ENCODE data around the gene SNF8.
A peak's percentile ranks its signal among the peaks of the same experiment; 100 is the strongest.
"Not testable (repeated sequence)": the region's sequence is repeated elsewhere in the genome, so short reads cannot be mapped to it uniquely, and the experiment has no call there.

Gene SNF8

DNA sequence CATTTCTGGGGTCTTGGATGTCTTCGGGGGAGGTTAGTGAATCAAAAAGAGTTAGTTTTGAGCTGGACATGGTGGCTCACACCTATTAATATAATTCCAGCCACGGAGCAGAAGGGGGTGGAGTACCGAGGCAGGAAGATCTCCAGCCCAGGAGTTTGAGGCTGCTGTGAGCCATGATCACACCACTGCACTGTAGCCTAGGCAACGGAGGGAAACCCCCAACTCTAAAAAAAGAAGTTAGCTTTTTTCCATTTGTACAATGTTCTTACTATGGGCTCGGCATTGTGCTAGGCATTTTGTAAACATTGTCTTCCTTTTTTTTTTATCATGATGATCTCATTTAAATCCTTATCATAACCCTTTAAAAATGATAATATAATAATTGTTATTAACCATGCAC is 8.3 kb upstream of the SNF8 start:
- no peak overlapping the region for H3K4me3 ChIP-seq (ENCODE audit: low read depth, low read length)
- no peak for DNase-seq (ENCODE audit: low read depth)
- TF ChIP-seq, protein P1, sequence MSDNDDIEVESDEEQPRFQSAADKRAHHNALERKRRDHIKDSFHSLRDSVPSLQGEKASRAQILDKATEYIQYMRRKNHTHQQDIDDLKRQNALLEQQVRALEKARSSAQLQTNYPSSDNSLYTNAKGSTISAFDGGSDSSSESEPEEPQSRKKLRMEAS (IDR thresholded peaks at IDR 0.05; ENCODE audit: low read depth, low read length), result no peak
- TF ChIP-seq, protein P2, sequence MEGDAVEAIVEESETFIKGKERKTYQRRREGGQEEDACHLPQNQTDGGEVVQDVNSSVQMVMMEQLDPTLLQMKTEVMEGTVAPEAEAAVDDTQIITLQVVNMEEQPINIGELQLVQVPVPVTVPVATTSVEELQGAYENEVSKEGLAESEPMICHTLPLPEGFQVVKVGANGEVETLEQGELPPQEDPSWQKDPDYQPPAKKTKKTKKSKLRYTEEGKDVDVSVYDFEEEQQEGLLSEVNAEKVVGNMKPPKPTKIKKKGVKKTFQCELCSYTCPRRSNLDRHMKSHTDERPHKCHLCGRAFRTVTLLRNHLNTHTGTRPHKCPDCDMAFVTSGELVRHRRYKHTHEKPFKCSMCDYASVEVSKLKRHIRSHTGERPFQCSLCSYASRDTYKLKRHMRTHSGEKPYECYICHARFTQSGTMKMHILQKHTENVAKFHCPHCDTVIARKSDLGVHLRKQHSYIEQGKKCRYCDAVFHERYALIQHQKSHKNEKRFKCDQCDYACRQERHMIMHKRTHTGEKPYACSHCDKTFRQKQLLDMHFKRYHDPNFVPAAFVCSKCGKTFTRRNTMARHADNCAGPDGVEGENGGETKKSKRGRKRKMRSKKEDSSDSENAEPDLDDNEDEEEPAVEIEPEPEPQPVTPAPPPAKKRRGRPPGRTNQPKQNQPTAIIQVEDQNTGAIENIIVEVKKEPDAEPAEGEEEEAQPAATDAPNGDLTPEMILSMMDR (IDR thresholded peaks at IDR 0.05; ENCODE audit: low read depth, low read length), result no peak
- TF ChIP-seq MYC (IDR thresholded peaks at IDR 0.05; ENCODE audit: low read depth, low read length), result no peak
- TF ChIP-seq POLR2A (IDR thresholded peaks at IDR 0.05; ENCODE audit: extremely low read depth, insufficient read length), result no peak

DNA sequence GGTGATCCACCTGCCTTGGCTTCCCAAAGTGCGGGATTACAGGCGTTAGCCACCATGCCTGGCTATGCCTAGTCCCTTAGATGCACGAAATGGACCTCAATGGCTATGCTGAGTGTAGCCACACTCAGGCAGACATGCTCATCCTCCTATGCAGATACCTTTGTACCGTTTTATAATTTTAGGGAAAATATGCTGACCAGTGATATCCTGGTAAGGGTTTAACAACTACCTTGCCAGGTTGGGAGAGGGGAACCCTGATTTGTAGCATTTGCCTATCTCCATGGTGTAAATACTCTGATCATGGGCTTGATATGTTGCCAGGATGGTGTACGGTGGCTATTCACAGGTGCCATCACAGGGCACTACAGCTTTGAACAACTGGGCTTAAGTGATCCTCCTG is 6.9 kb upstream of the SNF8 start:
- no peak for DNase-seq (ENCODE audit: low read depth)
- H3K4me3 ChIP-seq (ENCODE audit: low read depth, low read length), result no peak overlapping the region
- TF ChIP-seq POLR2A (IDR thresholded peaks at IDR 0.05; ENCODE audit: extremely low read depth, insufficient read length), result no peak
- TF ChIP-seq, protein P1 (IDR thresholded peaks at IDR 0.05; ENCODE audit: low read depth, low read length), result no peak
- TF ChIP-seq MYC (IDR thresholded peaks at IDR 0.05; ENCODE audit: low read depth, low read length), result no peak
- TF ChIP-seq, protein P2 (IDR thresholded peaks at IDR 0.05; ENCODE audit: low read depth, low read length), result no peak

DNA sequence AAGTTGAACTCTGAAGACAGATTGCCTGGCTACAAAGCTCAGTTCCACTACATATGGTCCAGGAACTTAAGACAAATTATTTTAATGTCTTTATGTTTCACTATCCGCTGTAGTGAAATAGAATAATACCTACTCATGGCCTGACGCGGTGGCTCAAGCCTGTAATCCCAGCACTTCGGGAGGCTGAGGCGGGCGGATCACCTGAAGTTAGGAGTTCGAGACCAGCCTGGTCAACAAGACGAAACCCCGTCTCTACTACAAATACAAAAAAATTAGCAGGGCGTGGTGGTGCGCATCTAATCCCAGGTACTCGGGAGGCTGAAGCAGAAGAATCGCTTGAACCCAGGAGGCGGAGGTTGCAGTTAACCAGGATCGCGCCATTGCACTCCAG is 614 bp upstream of the SNF8 start:
- H3K4me3 ChIP-seq (ENCODE audit: low read depth, low read length), result peak overlapping the region; percentile 93
- not testable (repeated sequence) for DNase-seq (ENCODE audit: low read depth)

DNA sequence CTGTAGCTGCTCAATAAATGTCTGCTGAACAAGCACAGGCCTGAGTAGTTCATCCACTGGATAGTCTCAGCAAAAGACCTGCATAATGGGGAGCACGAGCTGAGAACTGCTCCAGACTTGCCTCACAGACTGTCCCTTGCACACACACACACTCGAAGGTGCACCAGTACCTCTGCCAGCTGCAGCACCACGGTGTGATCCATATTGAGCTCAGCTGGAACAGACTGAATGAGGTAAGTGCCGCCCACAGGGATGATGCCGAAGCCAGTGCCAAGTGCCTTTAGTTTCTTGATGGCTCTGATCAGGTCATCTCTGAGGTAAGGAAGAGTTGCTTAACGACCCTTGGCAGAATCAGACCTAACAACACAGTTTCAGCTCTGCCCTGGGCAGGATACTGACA is 11.6 kb downstream of the SNF8 start:
- no peak overlapping the region for H3K4me3 ChIP-seq (ENCODE audit: low read depth, low read length)
- TF ChIP-seq POLR2A (IDR thresholded peaks at IDR 0.05; ENCODE audit: extremely low read depth, insufficient read length) (no peak), MYC (IDR thresholded peaks at IDR 0.05; ENCODE audit: low read depth, low read length) (no peak)
- TF ChIP-seq, protein P2 (IDR thresholded peaks at IDR 0.05; ENCODE audit: low read depth, low read length), result no peak
- TF ChIP-seq, protein P1 (IDR thresholded peaks at IDR 0.05; ENCODE audit: low read depth, low read length), result no peak

DNA sequence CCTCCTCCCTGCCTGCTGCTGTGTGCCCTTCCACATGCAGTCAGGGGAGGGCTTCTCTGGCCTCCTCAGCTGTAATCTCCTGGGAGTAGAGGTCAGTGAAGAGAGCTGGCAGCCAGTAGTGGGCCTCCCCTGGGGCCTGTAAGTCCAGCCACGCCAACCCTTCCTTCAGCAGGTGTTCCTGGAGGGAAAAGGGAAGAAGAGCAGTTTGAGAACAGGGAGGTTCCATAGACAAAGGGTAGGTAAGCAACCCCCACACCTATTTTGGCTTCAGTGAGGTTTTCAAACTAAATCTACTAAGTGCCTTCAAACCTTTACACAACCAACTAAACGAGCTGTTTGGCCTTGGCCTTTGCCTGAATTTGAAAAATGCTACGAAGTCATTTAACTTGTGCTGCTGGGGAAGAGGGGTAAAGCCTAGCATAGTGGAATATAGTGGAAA is 14.2 kb downstream of the SNF8 start:
- TF ChIP-seq, protein P1 (IDR thresholded peaks at IDR 0.05; ENCODE audit: low read depth, low read length), result no peak
- TF ChIP-seq POLR2A (IDR thresholded peaks at IDR 0.05; ENCODE audit: extremely low read depth, insufficient read length), result no peak
- TF ChIP-seq, protein P2 (IDR thresholded peaks at IDR 0.05; ENCODE audit: low read depth, low read length), result no peak
- TF ChIP-seq MYC (IDR thresholded peaks at IDR 0.05; ENCODE audit: low read depth, low read length), result no peak
- H3K4me3 ChIP-seq (ENCODE audit: low read depth, low read length), result no peak overlapping the region
- peak; percentile 73 for DNase-seq (ENCODE audit: low read depth)

More for the DNA sequence above, 11.6 kb downstream of the SNF8 start:
- no peak for DNase-seq (ENCODE audit: low read depth)

DNA sequence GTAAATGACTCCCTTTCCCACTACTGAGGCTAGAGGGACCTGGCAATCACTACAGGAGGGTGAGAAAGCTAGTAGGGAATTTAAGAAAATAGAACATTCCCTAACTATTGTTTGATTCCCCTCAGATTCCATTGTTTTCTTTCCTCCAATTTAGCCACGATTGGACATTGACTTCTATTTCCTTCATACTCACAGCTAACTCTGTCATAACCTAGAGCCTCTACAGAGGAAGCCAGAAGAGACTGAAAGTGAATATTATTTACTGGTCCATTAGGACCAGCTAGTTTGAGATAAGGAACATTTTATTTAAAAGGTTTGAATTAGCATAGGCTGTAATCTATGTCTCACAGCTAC is 14.9 kb downstream of the SNF8 start:
- no peak for DNase-seq (ENCODE audit: low read depth)
- no peak overlapping the region for H3K4me3 ChIP-seq (ENCODE audit: low read depth, low read length)
- TF ChIP-seq MYC (IDR thresholded peaks at IDR 0.05; ENCODE audit: low read depth, low read length), result no peak
- TF ChIP-seq, protein P2 (IDR thresholded peaks at IDR 0.05; ENCODE audit: low read depth, low read length), result no peak
